BLaER1 (cell line): ENCODE data around the gene ACTRT2.

Source experiments
- H3K27ac ChIP-seq: shearing (Covaris generic); formaldehyde crosslinking; 2 replicates; pipeline ENCODE4 v1.8.1; 2022
- H3K27me3 ChIP-seq: shearing (Covaris generic); formaldehyde crosslinking; 2 replicates; pipeline ENCODE4 v1.8.1; 2022
- H3K36me3 ChIP-seq: shearing (Covaris generic); formaldehyde crosslinking; 2 replicates; pipeline ENCODE4 v1.8.1; 2022
- H3K4me1 ChIP-seq: shearing (Covaris generic); formaldehyde crosslinking; 2 replicates; pipeline ENCODE4 v1.8.1; 2022
- H3K4me2 ChIP-seq: shearing (Covaris generic); formaldehyde crosslinking; 2 replicates; pipeline ENCODE4 v1.8.1; 2022
- H3K4me3 ChIP-seq: shearing (Covaris generic); formaldehyde crosslinking; 2 replicates; pipeline ENCODE4 v1.8.1; 2022
- H3K9ac ChIP-seq: shearing (Covaris generic); formaldehyde crosslinking; 2 replicates; pipeline ENCODE4 v1.8.1; 2022
- H3K9me3 ChIP-seq: shearing (Covaris generic); formaldehyde crosslinking; 2 replicates; pipeline ENCODE4 v1.8.1; 2022
- H4K20me1 ChIP-seq: shearing (Covaris generic); formaldehyde crosslinking; 2 replicates; pipeline ENCODE4 v1.8.1; 2022
- Cebpa-rat ChIP-seq: shearing (Covaris generic); IDR thresholded peaks from 2 replicates; pipeline ENCODE4 v1.8.1; 2022

ACTRT2 gene

DNA sequence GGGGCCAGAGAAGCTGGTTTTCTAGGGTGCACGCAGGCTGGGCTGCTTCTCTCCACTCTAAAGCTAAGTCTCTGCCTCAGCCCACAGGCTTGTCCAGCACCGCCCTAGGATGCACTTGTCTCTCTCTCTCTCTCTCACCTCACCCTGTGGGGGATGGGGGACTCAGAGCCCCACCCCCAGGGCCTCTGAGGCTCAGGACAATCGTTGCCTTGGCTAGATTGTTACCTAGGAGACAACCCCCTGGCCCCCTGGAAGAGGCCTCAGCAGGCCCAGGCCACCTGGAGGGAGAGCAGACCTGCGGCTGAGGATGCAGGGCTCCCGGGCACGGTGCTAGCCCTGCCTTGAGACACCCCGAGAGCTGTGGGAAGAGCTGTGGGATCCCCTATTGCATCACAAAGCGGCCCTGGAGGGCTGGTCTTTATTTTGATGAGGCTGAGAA lies at the start of gene ACTRT2:
TSS of gene ACTRT2 (plus strand) at position 235 of the 439 bp plus-strand sequence. CDS start 220 bp downstream, outside the sequence.
- H3K9me3 ChIP-seq: no peaks in the 10 kb centered on the region
- H3K27ac ChIP-seq: no peak within 1 kb of the TSS
- H3K4me1 ChIP-seq: no peaks in the 10 kb centered on the region
- no peaks in the 10 kb centered on the region for H3K36me3 ChIP-seq
- H3K27me3 ChIP-seq: 0 out of 2 replicates have a peak, but pooled peaks cover 13% of the 10 kb centered on the region
- H3K4me2 ChIP-seq: no peak within 1 kb of the TSS
- H3K4me3 ChIP-seq: no peak within 1 kb of the TSS
- H4K20me1 ChIP-seq: no peaks in the 10 kb centered on the region; the same call in 1 of the 2 replicates
- TF ChIP-seq Cebpa-rat: no peak
- H3K9ac ChIP-seq: no peak within 1 kb of the TSS

DNA sequence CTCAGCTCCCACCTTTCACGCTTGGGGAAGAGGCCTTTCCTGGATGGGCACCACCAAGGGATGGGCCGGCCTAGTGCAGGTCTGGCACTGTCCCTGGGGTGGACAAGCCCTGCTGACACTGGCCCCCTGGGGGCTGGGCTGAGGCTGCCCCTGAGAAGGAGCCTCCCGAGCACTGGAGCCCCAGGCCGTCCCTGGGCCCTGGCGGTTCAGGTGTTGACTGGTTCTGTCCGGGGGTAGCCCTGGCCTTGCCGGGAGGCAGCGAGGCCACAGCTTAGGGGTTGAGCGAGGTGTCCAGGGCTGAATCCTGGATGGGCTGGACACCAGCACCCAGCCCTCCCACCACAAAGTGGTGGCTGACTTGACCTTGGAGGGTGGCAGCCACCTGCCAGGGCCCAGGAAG lies 49.7 kb upstream of the ACTRT2 start:
- no peak overlapping the region for H3K4me2 ChIP-seq
- H3K27me3 ChIP-seq: peaks cover 58% of the 10 kb centered on the region
- H3K27ac ChIP-seq: no peak overlapping the region
- H3K36me3 ChIP-seq: no peaks in the 10 kb centered on the region
- no peaks in the 10 kb centered on the region for H3K9me3 ChIP-seq
- peaks cover 37% of the 10 kb centered on the region for H3K4me1 ChIP-seq
- no peak for TF ChIP-seq Cebpa-rat
- peaks cover 50% of the 10 kb centered on the region for H4K20me1 ChIP-seq
- no peak overlapping the region for H3K4me3 ChIP-seq
- H3K9ac ChIP-seq: no peak overlapping the region

DNA sequence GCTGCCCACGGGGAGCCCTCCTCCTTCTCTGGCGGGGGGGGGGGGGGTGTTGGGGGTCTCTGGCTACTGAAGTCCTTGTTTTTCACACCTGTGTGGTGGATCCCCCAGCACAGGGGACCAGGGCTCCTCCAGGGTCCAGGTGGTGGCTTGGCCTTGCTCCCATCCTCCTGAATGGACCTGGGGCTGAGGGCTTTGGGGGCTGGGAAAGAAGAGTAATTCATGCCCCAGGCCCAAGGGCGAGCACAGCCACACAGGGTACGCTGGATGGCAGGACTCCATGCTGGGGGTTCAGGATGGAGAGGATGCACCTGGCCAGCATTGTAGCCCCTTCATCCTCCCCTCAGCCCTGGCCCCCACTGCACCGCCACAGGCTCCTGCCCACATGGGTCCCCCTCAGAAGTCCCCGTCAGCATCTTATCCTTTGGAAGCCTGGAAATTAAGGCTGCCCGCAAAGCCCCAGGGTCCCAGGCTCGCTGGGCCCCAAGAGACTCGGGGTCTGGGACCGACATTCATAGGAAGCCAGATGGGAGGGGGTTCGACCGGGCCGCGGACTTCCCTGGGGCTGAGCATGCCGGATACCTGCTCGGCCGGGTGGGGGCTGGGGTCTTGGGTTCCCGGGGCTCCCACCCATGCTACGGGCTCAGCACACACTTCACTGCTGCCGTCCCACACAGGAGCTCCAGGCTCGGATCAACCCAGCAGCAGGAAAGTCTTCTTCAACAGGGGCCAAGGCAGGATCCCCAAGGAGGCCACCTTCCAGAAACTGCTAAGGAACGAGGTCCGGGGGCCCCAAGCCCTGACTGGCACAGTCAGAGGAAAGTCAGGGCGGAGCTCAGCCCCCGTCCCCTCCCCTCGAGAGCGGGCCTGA lies 49.0 kb upstream of the ACTRT2 start:
- Histone ChIP-seq H4K20me1 (peaks cover 45% of the 10 kb centered on the region), H3K9ac (no peak overlapping the region), H3K36me3 (no peaks in the 10 kb centered on the region), H3K27me3 (peaks cover 58% of the 10 kb centered on the region), H3K4me3 (no peak overlapping the region), H3K27ac (no peak overlapping the region), H3K9me3 (no peaks in the 10 kb centered on the region), H3K4me2 (no peak overlapping the region), H3K4me1 (peaks cover 37% of the 10 kb centered on the region)
- TF ChIP-seq Cebpa-rat: no peak

DNA sequence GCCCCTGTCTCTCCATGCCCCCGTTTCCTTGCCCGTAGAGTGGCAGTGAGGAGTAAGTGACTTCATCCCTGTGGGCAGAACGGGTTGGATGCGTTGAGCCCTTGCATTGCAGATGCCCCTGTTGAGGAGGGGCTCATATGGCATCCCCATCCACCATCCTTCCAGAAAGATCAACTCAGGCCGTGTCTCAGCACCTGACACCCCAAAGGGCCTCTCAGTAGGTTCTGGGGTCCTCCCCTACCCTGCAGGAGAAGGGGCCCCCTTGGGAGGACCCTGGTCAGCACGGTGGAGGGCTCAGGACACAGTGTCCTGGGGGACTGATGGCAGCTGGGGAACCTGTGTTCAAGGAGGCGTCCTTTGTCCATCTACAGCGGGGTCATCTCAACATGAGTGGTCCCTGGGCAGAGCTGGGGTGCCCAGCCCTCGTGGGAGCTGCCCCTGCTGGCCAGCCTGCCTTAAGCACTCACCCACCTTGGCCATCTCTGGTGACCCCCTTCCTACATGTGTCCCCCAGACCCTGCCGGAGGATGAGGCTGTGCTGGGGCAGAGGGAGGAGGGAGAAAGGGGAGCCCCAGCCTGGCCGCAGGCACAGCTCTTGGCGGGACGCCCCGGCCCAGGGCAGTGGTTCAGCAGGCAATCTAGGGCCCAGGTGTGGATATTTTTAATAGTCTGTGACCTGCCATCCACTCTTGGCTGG lies 48.2 kb upstream of the ACTRT2 start:
- Histone ChIP-seq H3K9ac (no peak overlapping the region), H3K9me3 (no peaks in the 10 kb centered on the region), H3K4me2 (no peak overlapping the region), H3K27me3 (peaks cover 50% of the 10 kb centered on the region), H3K4me1 (peaks cover 37% of the 10 kb centered on the region), H4K20me1 (peaks cover 42% of the 10 kb centered on the region), H3K4me3 (no peak overlapping the region), H3K36me3 (no peaks in the 10 kb centered on the region), H3K27ac (no peak overlapping the region)
- TF ChIP-seq Cebpa-rat: no peak

DNA sequence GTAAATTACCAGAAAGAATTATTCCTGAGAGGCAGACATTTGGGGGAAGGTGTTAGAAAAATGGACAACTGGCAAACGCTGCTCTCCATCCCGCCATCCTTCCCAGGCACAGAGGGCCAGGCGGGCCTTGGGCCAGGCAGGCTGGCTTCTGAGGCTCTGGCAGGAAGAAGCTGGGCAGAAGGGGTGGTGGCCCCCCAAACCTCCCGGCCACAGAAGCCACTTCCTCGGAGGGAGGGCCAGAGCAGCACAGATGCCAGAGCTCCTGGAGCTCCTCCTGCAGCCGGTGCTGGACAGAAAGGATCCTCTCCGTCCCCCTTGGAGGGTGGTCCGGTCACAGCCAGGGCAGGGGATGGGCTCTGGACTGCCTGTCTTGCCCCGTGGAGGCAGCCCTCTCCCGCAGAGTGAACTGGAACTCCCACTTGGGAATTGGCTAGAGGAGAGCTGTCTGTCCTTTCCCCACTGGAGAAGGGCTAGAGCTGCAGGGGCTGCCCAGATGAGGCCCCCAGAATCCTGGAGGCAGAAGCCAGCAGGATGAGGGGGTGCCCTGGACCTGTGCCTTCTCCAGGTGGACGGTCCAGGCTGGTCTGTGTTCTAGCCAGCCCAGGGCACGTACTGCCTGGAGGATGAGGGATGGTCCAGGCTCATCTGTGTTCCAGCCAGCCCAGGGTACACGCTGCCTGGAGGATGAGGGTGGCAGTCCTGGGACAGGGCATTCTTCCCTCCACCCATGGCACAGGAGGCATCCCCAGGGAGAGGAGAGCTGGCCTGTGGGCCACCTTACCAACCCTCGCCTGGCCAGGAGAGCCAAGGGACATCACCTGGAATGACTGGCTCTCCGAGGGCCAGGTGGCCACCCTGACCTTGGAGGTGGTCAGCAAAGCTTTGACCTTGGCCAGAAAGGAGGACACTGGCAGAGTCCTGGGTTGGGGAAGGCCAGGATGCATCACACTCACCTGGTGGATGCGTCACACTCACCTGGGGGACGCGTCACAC lies 47.4 kb upstream of the ACTRT2 start:
- no peak for TF ChIP-seq Cebpa-rat
- H3K9me3 ChIP-seq: no peaks in the 10 kb centered on the region
- H3K9ac ChIP-seq: no peak overlapping the region
- no peak overlapping the region for H3K27ac ChIP-seq
- no peaks in the 10 kb centered on the region for H3K36me3 ChIP-seq
- peak overlapping the region; percentile 30 for H3K4me2 ChIP-seq
- peaks cover 35% of the 10 kb centered on the region for H4K20me1 ChIP-seq
- H3K27me3 ChIP-seq: peaks cover 42% of the 10 kb centered on the region
- H3K4me3 ChIP-seq: no peak overlapping the region
- H3K4me1 ChIP-seq: peaks cover 32% of the 10 kb centered on the region

DNA sequence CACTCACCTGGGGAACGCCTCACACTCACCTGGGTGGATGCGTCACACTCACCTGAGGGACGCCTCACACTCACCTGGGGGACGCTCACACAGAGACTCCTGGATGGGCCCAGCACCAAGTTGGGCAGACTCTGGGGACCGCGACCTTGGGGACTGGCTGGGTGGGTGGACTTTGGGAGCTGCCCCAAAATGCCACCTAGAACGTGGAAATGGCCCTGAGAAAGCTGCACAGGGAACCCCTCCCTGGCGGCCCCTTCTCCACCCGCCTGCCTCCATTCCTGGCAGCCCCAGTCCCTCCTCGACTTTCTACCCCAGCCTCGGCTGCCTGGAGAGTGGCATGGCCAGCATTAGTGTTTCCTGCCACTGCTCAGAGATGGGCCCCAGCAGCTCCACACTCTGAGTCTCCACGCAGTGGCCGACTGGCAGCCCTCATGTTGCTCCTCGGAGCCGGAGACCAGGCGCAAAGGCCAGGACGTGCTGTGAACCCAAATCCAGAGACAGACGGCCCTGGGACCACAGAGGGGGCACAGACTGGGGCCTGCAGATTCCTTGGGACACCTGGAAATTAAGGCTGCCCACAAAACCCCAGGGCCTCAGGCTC lies 46.5 kb upstream of the ACTRT2 start:
- no peaks in the 10 kb centered on the region for H3K9me3 ChIP-seq
- H3K9ac ChIP-seq: no peak overlapping the region
- H3K4me2 ChIP-seq: no peak overlapping the region
- TF ChIP-seq Cebpa-rat: no peak
- no peak overlapping the region for H3K27ac ChIP-seq
- peaks cover 23% of the 10 kb centered on the region for H3K4me1 ChIP-seq
- peaks cover 31% of the 10 kb centered on the region; the same call in 1 of the 2 replicates for H4K20me1 ChIP-seq
- no peaks in the 10 kb centered on the region for H3K36me3 ChIP-seq
- H3K4me3 ChIP-seq: no peak overlapping the region
- peaks cover 33% of the 10 kb centered on the region for H3K27me3 ChIP-seq

DNA sequence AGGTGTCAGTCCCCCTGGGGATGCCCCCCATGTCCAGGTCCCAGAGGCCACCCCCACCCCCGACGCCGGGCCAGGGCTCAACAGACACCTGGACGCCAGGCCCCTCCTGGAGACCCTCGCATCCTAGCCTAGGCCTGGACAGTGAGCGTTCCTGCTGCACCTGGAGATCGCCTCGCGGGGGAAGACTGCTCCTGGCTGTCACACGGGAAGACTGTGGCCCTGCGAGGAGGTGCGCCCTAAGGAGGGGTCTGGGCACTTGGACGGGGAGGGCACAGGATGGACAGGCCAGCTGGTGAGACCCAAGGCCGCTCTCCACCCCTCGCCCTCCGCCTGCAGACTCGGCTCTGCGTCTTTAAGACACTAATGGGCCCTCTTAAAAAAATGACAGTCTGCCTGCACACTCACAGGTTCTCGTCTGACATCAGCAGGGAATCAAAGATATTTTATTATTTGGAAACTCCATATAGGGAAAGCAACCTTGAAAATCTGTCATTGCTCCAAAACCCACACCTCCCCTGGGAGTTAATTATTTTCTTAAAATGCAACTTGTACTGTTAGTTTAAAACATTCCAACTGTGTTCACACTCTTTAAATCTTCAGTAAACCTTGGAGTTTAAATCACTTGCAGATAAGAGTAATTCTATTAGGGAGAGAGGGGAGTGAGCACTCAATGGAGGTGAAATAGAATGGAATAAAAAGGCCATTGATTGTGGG lies 45.6 kb upstream of the ACTRT2 start:
- Histone ChIP-seq H3K27ac (no peak overlapping the region), H4K20me1 (peaks cover 22% of the 10 kb centered on the region; the same call in 1 of the 2 replicates), H3K9me3 (no peaks in the 10 kb centered on the region), H3K9ac (no peak overlapping the region), H3K4me2 (no peak overlapping the region), H3K36me3 (no peaks in the 10 kb centered on the region), H3K27me3 (peaks cover 32% of the 10 kb centered on the region), H3K4me1 (peaks cover 21% of the 10 kb centered on the region), H3K4me3 (no peak overlapping the region)
- TF ChIP-seq Cebpa-rat: no peak

DNA sequence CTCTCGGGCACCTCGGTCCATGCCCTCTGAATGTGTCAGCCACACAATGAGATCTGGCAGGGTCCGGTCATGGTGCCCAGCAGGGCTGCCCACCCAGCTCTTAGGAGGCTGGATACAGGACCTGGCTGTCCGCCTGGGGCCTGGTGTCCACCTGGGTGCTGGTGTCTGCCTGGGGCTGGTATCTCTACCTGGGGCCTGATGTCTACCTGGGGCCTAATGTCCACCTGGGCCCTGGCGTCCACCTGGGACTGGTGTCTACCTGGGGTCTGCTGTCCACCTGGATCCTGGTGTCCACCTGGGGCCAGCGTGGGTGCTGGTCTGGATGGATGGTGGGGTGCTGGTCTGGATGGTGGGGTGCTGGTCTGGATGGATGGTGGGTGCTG lies 45.1 kb upstream of the ACTRT2 start:
- H3K4me2 ChIP-seq: no peak overlapping the region
- H3K9ac ChIP-seq: no peak overlapping the region
- H3K4me3 ChIP-seq: no peak overlapping the region
- H3K4me1 ChIP-seq: peaks cover 20% of the 10 kb centered on the region
- H3K9me3 ChIP-seq: no peaks in the 10 kb centered on the region
- no peaks in the 10 kb centered on the region for H3K36me3 ChIP-seq
- peaks cover 32% of the 10 kb centered on the region for H3K27me3 ChIP-seq
- H4K20me1 ChIP-seq: peaks cover 21% of the 10 kb centered on the region; the same call in 1 of the 2 replicates
- no peak overlapping the region for H3K27ac ChIP-seq
- no peak for TF ChIP-seq Cebpa-rat
